HG03565 (cell line): ENCODE data around the gene C12orf76.
A peak's percentile ranks its signal among the peaks of the same experiment; 100 is the strongest.

ENCODE experiments used
- ATAC-seq: cut with Tn5 transposase; IDR thresholded peaks from one replicate; pipeline ENCODE4 v1.9.1; 2021; ENCODE audit warnings: mild to moderate bottlenecking, moderate library complexity; ENCODE audit not compliant: unreplicated experiment

The C12orf76 gene

GRCh38 chr12:109996483-109996853 lies 51.9 kb downstream of the C12orf76 start:
- no peak for ATAC-seq

- peak; percentile 62 for ATAC-seq
Measured at GRCh38 chr12:109995686-109996482, 52.4 kb downstream of the C12orf76 start, which contains the start of gene GIT2. TSS of gene GIT2 (minus strand) at chr12:109996368. CDS start at chr12:109996224, 144 bp downstream.

GRCh38 chr12:109995361-109995685 lies 53.0 kb downstream of the C12orf76 start:
- no peak for ATAC-seq

GRCh38 chr12:109994401-109995175 lies 53.7 kb downstream of the C12orf76 start:
- ATAC-seq: no peak

- ATAC-seq: no peak
Measured at GRCh38 chr12:109993091-109993490, 55.2 kb downstream of the C12orf76 start.

GRCh38 chr12:109991586-109991985 lies 56.7 kb downstream of the C12orf76 start:
- no peak for ATAC-seq
